ENCODE measurements around the gene RCBTB1.

GRCh38 chr13:49539313-49539712, 46.0 kb downstream of the RCBTB1 start:
- TF ChIP-seq YY1 (IDR thresholded peaks at IDR 0.05; ENCODE audit: insufficient read depth, insufficient read length) (no peak), ZNF274 (IDR thresholded peaks at IDR 0.05; ENCODE audit: low read depth, low read length) (no peak), SUZ12 (IDR thresholded peaks at IDR 0.05; ENCODE audit: extremely low read depth, insufficient read depth, insufficient read length) (no peak)
